Measurements from ENCODE around the gene CAMK1D.

The CAMK1D gene

GRCh38 chr10:12409613-12410012 lies 60.3 kb downstream of the CAMK1D start:
- peak overlapping the region; percentile 48 for H3K4me2 ChIP-seq
- H3K27me3 ChIP-seq (ENCODE audit: insufficient read depth, low read depth), result no peaks in the 10 kb centered on the region
- H4K20me1 ChIP-seq (ENCODE audit: insufficient read depth), result no peaks in the 10 kb centered on the region
- TF ChIP-seq, protein P1, sequence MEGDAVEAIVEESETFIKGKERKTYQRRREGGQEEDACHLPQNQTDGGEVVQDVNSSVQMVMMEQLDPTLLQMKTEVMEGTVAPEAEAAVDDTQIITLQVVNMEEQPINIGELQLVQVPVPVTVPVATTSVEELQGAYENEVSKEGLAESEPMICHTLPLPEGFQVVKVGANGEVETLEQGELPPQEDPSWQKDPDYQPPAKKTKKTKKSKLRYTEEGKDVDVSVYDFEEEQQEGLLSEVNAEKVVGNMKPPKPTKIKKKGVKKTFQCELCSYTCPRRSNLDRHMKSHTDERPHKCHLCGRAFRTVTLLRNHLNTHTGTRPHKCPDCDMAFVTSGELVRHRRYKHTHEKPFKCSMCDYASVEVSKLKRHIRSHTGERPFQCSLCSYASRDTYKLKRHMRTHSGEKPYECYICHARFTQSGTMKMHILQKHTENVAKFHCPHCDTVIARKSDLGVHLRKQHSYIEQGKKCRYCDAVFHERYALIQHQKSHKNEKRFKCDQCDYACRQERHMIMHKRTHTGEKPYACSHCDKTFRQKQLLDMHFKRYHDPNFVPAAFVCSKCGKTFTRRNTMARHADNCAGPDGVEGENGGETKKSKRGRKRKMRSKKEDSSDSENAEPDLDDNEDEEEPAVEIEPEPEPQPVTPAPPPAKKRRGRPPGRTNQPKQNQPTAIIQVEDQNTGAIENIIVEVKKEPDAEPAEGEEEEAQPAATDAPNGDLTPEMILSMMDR (conservative IDR thresholded peaks at IDR 0.05; ENCODE audit: low read depth, low read length), result no peak
- H3K4me3 ChIP-seq (IDR thresholded peaks at IDR 0.05; ENCODE audit: insufficient read depth, low read depth, low read length), result no peak overlapping the region
- H3K36me3 ChIP-seq (ENCODE audit: insufficient read depth), result no peaks in the 10 kb centered on the region
- H3K27ac ChIP-seq, result peak overlapping the region; percentile 46
- H3K79me2 ChIP-seq (ENCODE audit: insufficient read depth, low read depth), result peaks cover 28% of the 10 kb centered on the region; the same call in 1 of the 2 replicates
- H3K9ac ChIP-seq, result no peak overlapping the region
- H2AFZ ChIP-seq (ENCODE audit: low read depth), result no peak overlapping the region
- peaks cover 79% of the 10 kb centered on the region for H3K4me1 ChIP-seq (ENCODE audit: low read depth, poor library complexity, severe bottlenecking)

DNA sequence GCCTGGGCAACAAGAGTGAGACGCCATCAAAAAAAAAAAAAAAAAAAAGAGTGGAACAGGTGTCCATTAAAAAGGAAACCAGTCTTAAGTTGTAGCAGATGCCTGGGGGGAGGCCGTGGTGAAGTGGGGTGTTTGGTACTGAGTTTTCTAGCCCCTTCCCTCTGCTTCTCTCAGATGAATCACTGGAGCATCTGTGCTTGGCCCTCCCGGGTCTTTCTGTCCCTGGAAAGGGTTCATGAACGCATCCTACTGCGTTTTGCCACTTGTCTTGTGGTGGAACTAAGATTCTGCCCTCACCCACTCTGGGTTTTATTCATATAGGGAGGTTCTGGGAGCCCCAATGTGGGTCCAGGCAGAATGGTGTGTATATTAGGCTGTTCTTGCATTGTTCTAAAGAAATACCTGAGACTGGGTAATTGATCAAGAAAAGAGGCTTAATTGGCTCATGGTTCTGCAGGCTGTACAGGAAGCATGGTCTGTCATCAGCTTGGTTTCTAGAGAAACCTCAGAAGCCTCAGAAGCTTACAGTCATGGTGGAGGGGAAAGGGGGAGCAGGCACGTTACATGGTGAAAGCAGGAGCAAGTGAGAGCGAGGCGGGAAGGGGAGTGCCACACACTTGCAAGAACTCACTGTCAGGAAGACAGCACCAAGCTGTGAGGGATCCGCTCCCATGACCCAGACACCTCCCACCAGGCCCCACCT lies 63.5 kb downstream of the CAMK1D start:
- peaks cover 50% of the 10 kb centered on the region for H3K4me1 ChIP-seq (ENCODE audit: low read depth, poor library complexity, severe bottlenecking)
- H4K20me1 ChIP-seq (ENCODE audit: insufficient read depth), result no peaks in the 10 kb centered on the region
- no peaks in the 10 kb centered on the region for H3K36me3 ChIP-seq (ENCODE audit: insufficient read depth)
- TF ChIP-seq, protein P1 (conservative IDR thresholded peaks at IDR 0.05; ENCODE audit: low read depth, low read length), result no peak
- H2AFZ ChIP-seq (ENCODE audit: low read depth), result no peak overlapping the region
- no peak overlapping the region for H3K4me3 ChIP-seq (IDR thresholded peaks at IDR 0.05; ENCODE audit: insufficient read depth, low read depth, low read length)
- H3K4me2 ChIP-seq, result no peak overlapping the region
- H3K79me2 ChIP-seq (ENCODE audit: insufficient read depth, low read depth), result peaks cover 24% of the 10 kb centered on the region; the same call in 1 of the 2 replicates
- no peak overlapping the region; the same call in 1 of the 2 replicates for H3K27ac ChIP-seq
- no peak overlapping the region for H3K9ac ChIP-seq
- no peaks in the 10 kb centered on the region for H3K27me3 ChIP-seq (ENCODE audit: insufficient read depth, low read depth)

DNA sequence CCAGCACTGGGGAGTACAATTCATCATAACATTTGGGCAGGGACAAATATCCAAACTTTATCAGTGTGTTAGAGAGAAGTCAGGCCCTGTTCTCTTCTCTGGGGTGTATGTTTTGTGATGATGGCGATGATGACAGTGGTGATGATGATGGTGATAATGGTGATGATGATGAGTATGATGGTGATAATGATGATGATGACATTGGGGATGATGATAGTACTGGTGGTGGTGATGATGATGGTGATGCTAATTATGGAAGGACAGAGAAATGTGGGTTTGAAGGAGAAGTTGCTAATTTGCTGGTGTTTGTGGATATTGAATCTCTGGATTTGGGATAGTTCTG lies 64.0 kb downstream of the CAMK1D start:
- Histone ChIP-seq H3K4me2 (no peak overlapping the region), H4K20me1 (ENCODE audit: insufficient read depth) (no peaks in the 10 kb centered on the region), H3K9ac (no peak overlapping the region), H3K36me3 (ENCODE audit: insufficient read depth) (no peaks in the 10 kb centered on the region), H2AFZ (ENCODE audit: low read depth) (no peak overlapping the region), H3K27me3 (ENCODE audit: insufficient read depth, low read depth) (no peaks in the 10 kb centered on the region), H3K4me1 (ENCODE audit: low read depth, poor library complexity, severe bottlenecking) (peaks cover 44% of the 10 kb centered on the region), H3K4me3 (IDR thresholded peaks at IDR 0.05; ENCODE audit: insufficient read depth, low read depth, low read length) (no peak overlapping the region), H3K79me2 (ENCODE audit: insufficient read depth, low read depth) (peaks cover 24% of the 10 kb centered on the region; the same call in 1 of the 2 replicates), H3K27ac (no peak overlapping the region)
- TF ChIP-seq, protein P1 (conservative IDR thresholded peaks at IDR 0.05; ENCODE audit: low read depth, low read length), result no peak

DNA sequence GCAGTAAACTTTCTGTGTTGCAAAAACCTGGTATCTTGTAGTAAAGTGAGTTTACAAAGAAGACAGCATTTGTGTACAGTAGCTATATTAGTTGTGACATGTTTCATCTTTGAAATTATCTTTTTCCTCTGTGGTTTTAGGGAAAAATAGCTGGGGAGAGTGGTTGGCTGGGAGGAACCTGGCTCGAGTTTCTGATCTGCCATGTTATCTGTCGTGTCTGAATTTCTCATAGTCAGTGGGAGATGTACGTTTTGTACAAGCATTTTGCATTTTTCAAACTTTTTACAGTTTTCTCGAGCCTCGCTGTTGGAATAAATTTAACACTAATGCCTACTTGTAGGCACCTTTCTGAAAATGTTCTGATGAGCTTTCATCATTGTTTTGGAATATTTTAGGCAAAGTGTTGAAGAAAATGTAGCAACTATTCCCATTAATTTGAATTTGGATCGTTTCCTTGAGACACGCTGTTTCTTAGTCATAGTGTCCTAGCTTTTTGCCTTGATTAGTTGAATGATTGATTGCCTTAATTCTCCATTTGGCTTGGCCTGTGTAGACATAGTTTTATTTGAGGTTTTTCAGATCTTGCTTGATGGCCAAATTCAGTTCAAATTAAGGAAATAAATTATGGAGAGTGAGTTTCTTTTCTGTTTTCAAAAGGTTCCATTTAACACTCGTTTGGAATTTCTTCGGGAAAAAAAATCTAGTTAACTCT lies 65.1 kb downstream of the CAMK1D start:
- peaks cover 38% of the 10 kb centered on the region for H3K4me1 ChIP-seq (ENCODE audit: low read depth, poor library complexity, severe bottlenecking)
- H3K79me2 ChIP-seq (ENCODE audit: insufficient read depth, low read depth), result peaks cover 18% of the 10 kb centered on the region; the same call in 1 of the 2 replicates
- H3K27ac ChIP-seq, result no peak overlapping the region
- TF ChIP-seq, protein P1 (conservative IDR thresholded peaks at IDR 0.05; ENCODE audit: low read depth, low read length), result no peak
- no peaks in the 10 kb centered on the region for H3K36me3 ChIP-seq (ENCODE audit: insufficient read depth)
- no peaks in the 10 kb centered on the region for H3K27me3 ChIP-seq (ENCODE audit: insufficient read depth, low read depth)
- no peak overlapping the region for H3K9ac ChIP-seq
- H3K4me3 ChIP-seq (IDR thresholded peaks at IDR 0.05; ENCODE audit: insufficient read depth, low read depth, low read length), result no peak overlapping the region
- no peaks in the 10 kb centered on the region for H4K20me1 ChIP-seq (ENCODE audit: insufficient read depth)
- no peak overlapping the region for H3K4me2 ChIP-seq
- no peak overlapping the region for H2AFZ ChIP-seq (ENCODE audit: low read depth)
